GM19463 (cell line): ENCODE results near the gene SPRY4.
"Not testable (repeated sequence)": the region's sequence is repeated elsewhere in the genome, so short reads cannot be mapped to it uniquely, and the experiment has no call there.

Experiments
- ATAC-seq: cut with Tn5 transposase; IDR thresholded peaks from one replicate; pipeline ENCODE4 v1.9.1; 2021; ENCODE audit warnings: mild to moderate bottlenecking, moderate library complexity; ENCODE audit not compliant: unreplicated experiment

SPRY4 gene

GRCh38 chr5:142339781-142340180, 15.0 kb upstream of the SPRY4 start:
- ATAC-seq = no peak

GRCh38 chr5:142334538-142334937, 9.7 kb upstream of the SPRY4 start:
- no peak for ATAC-seq

GRCh38 chr5:142333749-142334148, 8.9 kb upstream of the SPRY4 start:
- ATAC-seq = not testable (repeated sequence)

- no peak for ATAC-seq
These were observed 5.6 kb upstream of the SPRY4 start for GRCh38 chr5:142330444-142330843.

- no peak for ATAC-seq
These were observed 5.2 kb upstream of the SPRY4 start for GRCh38 chr5:142330026-142330425.

- no peak for ATAC-seq
These were observed 2.5 kb upstream of the SPRY4 start for GRCh38 chr5:142327111-142327842.

- ATAC-seq = no peak
These were observed 1.7 kb upstream of the SPRY4 start for GRCh38 chr5:142326480-142326938.

GRCh38 chr5:142325725-142326479, 1.1 kb upstream of the SPRY4 start:
- no peak for ATAC-seq

GRCh38 chr5:142324136-142324870, 518 bp downstream of the SPRY4 start:
- ATAC-seq = peak; percentile 33

GRCh38 chr5:142323480-142324135, 1.2 kb downstream of the SPRY4 start:
- ATAC-seq = no peak

- no peak for ATAC-seq
These were observed 1.9 kb downstream of the SPRY4 start for GRCh38 chr5:142322747-142323479.

GRCh38 chr5:142322403-142322746, 2.4 kb downstream of the SPRY4 start:
- no peak for ATAC-seq

- no peak for ATAC-seq
These were observed 3.8 kb downstream of the SPRY4 start for GRCh38 chr5:142320851-142321560.

- no peak for ATAC-seq
These were observed 4.4 kb downstream of the SPRY4 start for GRCh38 chr5:142320430-142320738.

- no peak for ATAC-seq
These were observed 5.0 kb downstream of the SPRY4 start for GRCh38 chr5:142319560-142320429.

- ATAC-seq = peak; percentile 35
These were observed 5.7 kb downstream of the SPRY4 start for GRCh38 chr5:142319105-142319504.

GRCh38 chr5:142317753-142318152, 7.1 kb downstream of the SPRY4 start:
- ATAC-seq = no peak

GRCh38 chr5:142317173-142317572, 7.6 kb downstream of the SPRY4 start:
- ATAC-seq = no peak

GRCh38 chr5:142316681-142317080, 8.1 kb downstream of the SPRY4 start:
- ATAC-seq = no peak
